Liver (tissue), 9 donors: ENCODE results near the gene POLN. TPM values are rescaled to one million over a fixed set of nuclear protein-coding genes. Genes with fewer than 3 reads are reported as not detected.

ENCODE experiments used
- DNase-seq: peaks from one replicate; pipeline ENCODE4 v3.0.0-alpha.2; 2017; ENCODE audit warnings: low spot score
- H3K27ac ChIP-seq, 2 donors: one replicate each; pipeline ENCODE4 v1.7.0; 2013; ENCODE audit warnings: inconsistent platforms in 2 of 2, low read length in 2 of 2, control low read depth in 1 of 2, low read depth in 1 of 2, mild to moderate bottlenecking in 1 of 2
- H3K27me3 ChIP-seq, 4 donors: one replicate each; pipeline versions ENCODE4 v1.6.1 to v1.7.0; 2013; ENCODE audit warnings: low read length in 3 of 4, inconsistent platforms in 1 of 4, mild to moderate bottlenecking in 1 of 4, moderate library complexity in 1 of 4; ENCODE audit not compliant: control insufficient read depth in 4 of 4, insufficient read depth in 4 of 4
- H3K36me3 ChIP-seq, 4 donors: one replicate each; pipeline versions ENCODE4 v1.6.1 to v1.7.0; 2013; ENCODE audit warnings: low read length in 3 of 4, mild to moderate bottlenecking in 3 of 4, low read depth in 1 of 4, moderate library complexity in 1 of 4; ENCODE audit not compliant: control insufficient read depth in 4 of 4, insufficient read depth in 3 of 4
- H3K4me1 ChIP-seq, 4 donors: one replicate each; pipeline versions ENCODE4 v1.6.1 to v1.7.0; 2013; ENCODE audit warnings: low read length in 3 of 4, mild to moderate bottlenecking in 3 of 4, moderate library complexity in 1 of 4; ENCODE audit not compliant: control insufficient read depth in 4 of 4, insufficient read depth in 4 of 4
- H3K4me3 ChIP-seq, 3 donors: one replicate each; pipeline versions ENCODE4 v1.6.1 to v1.7.0; 2013; ENCODE audit warnings: low read length in 3 of 3, control low read depth in 1 of 3, low read depth in 1 of 3, mild to moderate bottlenecking in 1 of 3
- H3K9ac ChIP-seq, 2 donors: one replicate each; pipeline ENCODE4 v1.7.0; 2013; ENCODE audit warnings: low read length in 2 of 2, mild to moderate bottlenecking in 2 of 2, moderate library complexity in 2 of 2, control low read depth in 1 of 2, low read depth in 1 of 2
- H3K9me3 ChIP-seq, 4 donors: one replicate each; pipeline versions ENCODE4 v1.6.1 to v1.7.0; 2013; ENCODE audit warnings: low read length in 3 of 4; ENCODE audit not compliant: control insufficient read depth in 4 of 4
- ATF3 ChIP-seq: IDR thresholded peaks from 2 replicates; pipeline ENCODE4 v1.6.1; 2016; ENCODE audit warnings: antibody characterized with exemption
- CTCF ChIP-seq: fragments of 150-350 bp; IDR thresholded peaks from 2 replicates; pipeline ENCODE4 v1.5.1; 2017; ENCODE audit warnings: improper control_type of control experiment, low read depth, low read length; ENCODE audit not compliant: missing input control
- EGR1 ChIP-seq, 2 donors: IDR thresholded peaks; 2 replicates each; pipeline ENCODE4 v1.6.1; 2016 to 2018; ENCODE audit warnings: antibody characterized with exemption in 2 of 2, low read depth in 2 of 2
- FOXA1 ChIP-seq: IDR thresholded peaks from 2 replicates; pipeline ENCODE4 v1.6.1; 2016; ENCODE audit warnings: antibody characterized with exemption
- FOXA2 ChIP-seq: IDR thresholded peaks from 2 replicates; pipeline ENCODE4 v1.6.1; 2016; ENCODE audit warnings: antibody characterized with exemption
- GABPA ChIP-seq, 2 donors: IDR thresholded peaks in 1 of 2; conservative IDR thresholded peaks in 1 of 2; 2 replicates each; pipeline ENCODE4 v1.6.1; 2016; ENCODE audit warnings: antibody characterized with exemption in 2 of 2, mild to moderate bottlenecking in 1 of 2, moderate library complexity in 1 of 2
- HNF4A ChIP-seq, 2 donors: conservative IDR thresholded peaks; 2 replicates each; pipeline ENCODE4 v1.6.1; 2016; ENCODE audit warnings: antibody characterized with exemption in 2 of 2, mild to moderate bottlenecking in 2 of 2
- HNF4G ChIP-seq: IDR thresholded peaks from 2 replicates; pipeline ENCODE4 v1.6.1; 2016; ENCODE audit warnings: antibody characterized with exemption
- JUND ChIP-seq, 2 donors: IDR thresholded peaks; 2 replicates each; pipeline ENCODE4 v1.6.1; 2016; ENCODE audit warnings: antibody characterized with exemption in 2 of 2
- MAX ChIP-seq: IDR thresholded peaks from 2 replicates; pipeline ENCODE4 v1.6.1; 2016; ENCODE audit warnings: antibody characterized with exemption
- NR2F2 ChIP-seq: IDR thresholded peaks from 2 replicates; pipeline ENCODE4 v1.6.1; 2016; ENCODE audit warnings: antibody characterized with exemption
- RAD21 ChIP-seq, 2 donors: IDR thresholded peaks; 2 replicates each; pipeline ENCODE4 v1.6.1; 2016; ENCODE audit warnings: antibody characterized with exemption in 2 of 2, mild to moderate bottlenecking in 2 of 2
- REST ChIP-seq: IDR thresholded peaks from 2 replicates; pipeline ENCODE4 v1.6.1; 2016; ENCODE audit warnings: antibody characterized with exemption, mild to moderate bottlenecking
- RXRA ChIP-seq, 2 donors: IDR thresholded peaks; 2 replicates each; pipeline ENCODE4 v1.6.1; 2017 to 2018; ENCODE audit warnings: antibody characterized with exemption in 2 of 2, mild to moderate bottlenecking in 1 of 2
- SP1 ChIP-seq: IDR thresholded peaks from 2 replicates; pipeline ENCODE4 v1.6.1; 2018; ENCODE audit warnings: antibody characterized with exemption, mild to moderate bottlenecking
- TAF1 ChIP-seq: conservative IDR thresholded peaks from 2 replicates; pipeline ENCODE4 v1.6.1; 2016; ENCODE audit warnings: antibody characterized with exemption, mild to moderate bottlenecking
- YY1 ChIP-seq: IDR thresholded peaks from 2 replicates; pipeline ENCODE4 v1.6.1; 2016; ENCODE audit warnings: antibody characterized with exemption, mild to moderate bottlenecking
- ZBTB33 ChIP-seq: IDR thresholded peaks from 2 replicates; pipeline ENCODE4 v1.6.1; 2016; ENCODE audit warnings: antibody characterized with exemption
- WGBS: extraction: QIAGEN DNeasy Blood & Tissue Kit; methylation state at CpG from one replicate; pipeline ENCODE4 v1.1.7; 2013; 5-methylcytosine and 5-hydroxymethylcytosine counted together
- polyA plus RNA-seq, 2 donors: library from polyadenylated mRNA; stranded (reverse) in 1 of 2; unstranded in 1 of 2; fragments of 200-250 nt in 1 of 2; fragments of >200 nt in 1 of 2; fragmentation: Nextera tagmentation in 1 of 2; extraction: Ambion mirVana in 1 of 2; gene quantifications; one replicate each; pipeline versions ENCODE4 v1.2.1 to v1.2.3, GENCODE V29; 2013 to 2015
- total RNA-seq, 2 donors: library from RNA; depleted of rRNA; stranded (reverse); fragments of >200 nt; gene quantifications; one replicate each; pipeline ENCODE4 v1.2.3, GENCODE V29; 2014
- donor health status: healthy.
- donor health status: healthy.
- donor health status: healthy.
- donor health status: healthy.
- donor health status: healthy.

POLN gene
- total and polyA plus RNA-seq, 4 donors, result 0.44 to 2.3 (median 1.4) TPM

- no peaks in the 10 kb centered on the region for H3K9me3 ChIP-seq
- H3K27me3 ChIP-seq, result peaks cover 0 to 9% (median 1%) of the 10 kb centered on the region in 4 donors
- no peak for TF ChIP-seq HNF4G
- H3K36me3 ChIP-seq, result no peaks in the 10 kb centered on the region
- no peak overlapping the region for H3K4me3 ChIP-seq
- DNase-seq, result peak; percentile 27
- no peak overlapping the region for H3K27ac ChIP-seq
- H3K4me1 ChIP-seq, result no peaks in the 10 kb centered on the region
- H3K9ac ChIP-seq, result no peak overlapping the region
- 73% methylated on average over 10 of the region's 10 CpGs for WGBS
Measured at GRCh38 chr4:2051086-2051485, 190.8 kb downstream of the POLN start.

- H3K4me1 ChIP-seq, result no peaks in the 10 kb centered on the region
- WGBS, result 91% methylated on average over 7 of the region's 7 CpGs
- DNase-seq, result peak; percentile 10
- H3K27ac ChIP-seq, result no peak overlapping the region
- H3K9me3 ChIP-seq, result no peaks in the 10 kb centered on the region
- no peak overlapping the region for H3K4me3 ChIP-seq
- no peaks in the 10 kb centered on the region for H3K36me3 ChIP-seq
- peaks cover 0 to 9% (median 1%) of the 10 kb centered on the region in 4 donors for H3K27me3 ChIP-seq
- no peak overlapping the region for H3K9ac ChIP-seq
- TF ChIP-seq SP1 (no peak), HNF4A (conservative IDR thresholded peaks at IDR 0.05) (no peak), ZBTB33 (no peak), HNF4G (no peak), YY1 (no peak), ATF3 (no peak), RXRA (IDR thresholded peaks at IDR 0.05) (no peak), CTCF (no peak), REST (no peak), EGR1 (IDR thresholded peaks at IDR 0.05; ENCODE audit: low read depth in 2 of 2) (no peak), GABPA (IDR thresholded peaks at IDR 0.05 in 1 of 2, conservative IDR thresholded peaks at IDR 0.05 in 1 of 2) (no peak), FOXA1 (no peak), FOXA2 (no peak), TAF1 (no peak), MAX (no peak), NR2F2 (no peak), JUND (IDR thresholded peaks at IDR 0.05) (no peak), RAD21 (IDR thresholded peaks at IDR 0.05) (no peak)
Measured at GRCh38 chr4:2049811-2050210, 192.1 kb downstream of the POLN start.
